Chondrocyte (in vitro differentiated cells): Measurements from ENCODE around the gene TTC34. TPM values are rescaled to one million over a fixed set of nuclear protein-coding genes. Genes with fewer than 3 reads are reported as not detected.
A peak's percentile ranks its signal among the peaks of the same experiment; 100 is the strongest.

Experiments
- DNase-seq: peaks from one replicate; pipeline ENCODE4 v3.0.0; 2021; ENCODE audit warnings: mixed read lengths, low spot score
- H3K27ac Mint-ChIP-seq: one replicate; pipeline ENCODE4 v1.8.0; 2021; ENCODE audit warnings: mild to moderate bottlenecking, moderate library complexity, mixed read lengths; ENCODE audit not compliant: unreplicated experiment
- H3K27me3 Mint-ChIP-seq: 2 replicates; pipeline ENCODE4 v1.8.0; 2021; ENCODE audit warnings: low read depth, mixed read lengths
- H3K36me3 Mint-ChIP-seq: 2 replicates; pipeline ENCODE4 v1.8.0; 2021; ENCODE audit warnings: low read depth, mixed read lengths
- H3K4me1 Mint-ChIP-seq: 2 replicates; pipeline ENCODE4 v1.8.0; 2021; ENCODE audit warnings: low read depth, mild to moderate bottlenecking, mixed read lengths
- H3K4me3 Mint-ChIP-seq: one replicate; pipeline ENCODE4 v1.8.0; 2021; ENCODE audit warnings: mild to moderate bottlenecking, moderate library complexity, mixed read lengths; ENCODE audit not compliant: unreplicated experiment
- H3K9me3 Mint-ChIP-seq: 2 replicates; pipeline ENCODE4 v1.8.0; 2021; ENCODE audit warnings: low read depth, mixed read lengths
- total RNA-seq: library from RNA; stranded (reverse); gene quantifications from 3 replicates; pipeline ENCODE4 v1.2.1, GENCODE V29; 2021
- TF ChIP-seq, protein P1 (sequence below): fragments of 200-600 bp; sonication (generic); IDR thresholded peaks from 2 replicates; pipeline ENCODE4 v1.5.0; 2021; ENCODE audit warnings: antibody characterized with exemption, mild to moderate bottlenecking, moderate library complexity

TTC34 gene
- total RNA-seq, 1 donor from 2014 or later: 0.60 TPM

DNA sequence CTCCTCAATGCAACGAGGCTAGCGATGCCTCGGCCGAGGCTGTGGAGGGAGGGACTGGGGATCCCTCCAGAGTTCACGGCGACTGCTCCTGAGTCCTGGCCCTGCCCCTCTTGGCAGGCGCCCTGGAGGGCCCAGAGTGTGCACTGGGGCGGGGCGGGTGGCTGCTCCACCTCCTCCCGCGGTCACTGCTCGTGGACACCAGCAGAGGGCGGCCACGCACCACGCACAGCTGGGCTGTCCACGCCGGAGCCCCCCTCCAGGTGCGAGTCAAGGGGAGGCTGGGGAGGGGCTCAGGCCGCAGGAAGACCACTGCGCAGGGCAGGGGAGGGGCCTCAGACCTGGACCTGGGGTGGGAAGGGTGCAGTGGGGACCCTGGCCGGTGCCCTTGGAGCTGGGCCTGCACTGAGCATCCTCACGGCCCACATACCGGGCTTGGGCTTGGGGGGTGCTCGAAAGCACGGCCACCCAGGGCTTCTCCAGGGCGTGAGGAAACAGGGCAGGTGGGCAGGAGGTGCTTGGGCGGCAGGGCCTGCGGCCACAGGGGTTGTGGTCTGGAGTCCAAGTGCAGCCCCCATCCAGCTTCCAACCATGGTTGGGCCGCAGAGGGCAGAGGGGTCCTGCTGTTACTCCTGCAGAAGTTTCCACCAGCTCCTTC lies 20.6 kb upstream of the TTC34 start:
- Mint-ChIP-seq H3K4me3 (no peak overlapping the region), H3K4me1 (no peaks in the 10 kb centered on the region), H3K36me3 (no peaks in the 10 kb centered on the region), H3K27ac (no peak overlapping the region), H3K9me3 (peaks cover 17% of the 10 kb centered on the region), H3K27me3 (no peaks in the 10 kb centered on the region)
- TF ChIP-seq, protein P1, sequence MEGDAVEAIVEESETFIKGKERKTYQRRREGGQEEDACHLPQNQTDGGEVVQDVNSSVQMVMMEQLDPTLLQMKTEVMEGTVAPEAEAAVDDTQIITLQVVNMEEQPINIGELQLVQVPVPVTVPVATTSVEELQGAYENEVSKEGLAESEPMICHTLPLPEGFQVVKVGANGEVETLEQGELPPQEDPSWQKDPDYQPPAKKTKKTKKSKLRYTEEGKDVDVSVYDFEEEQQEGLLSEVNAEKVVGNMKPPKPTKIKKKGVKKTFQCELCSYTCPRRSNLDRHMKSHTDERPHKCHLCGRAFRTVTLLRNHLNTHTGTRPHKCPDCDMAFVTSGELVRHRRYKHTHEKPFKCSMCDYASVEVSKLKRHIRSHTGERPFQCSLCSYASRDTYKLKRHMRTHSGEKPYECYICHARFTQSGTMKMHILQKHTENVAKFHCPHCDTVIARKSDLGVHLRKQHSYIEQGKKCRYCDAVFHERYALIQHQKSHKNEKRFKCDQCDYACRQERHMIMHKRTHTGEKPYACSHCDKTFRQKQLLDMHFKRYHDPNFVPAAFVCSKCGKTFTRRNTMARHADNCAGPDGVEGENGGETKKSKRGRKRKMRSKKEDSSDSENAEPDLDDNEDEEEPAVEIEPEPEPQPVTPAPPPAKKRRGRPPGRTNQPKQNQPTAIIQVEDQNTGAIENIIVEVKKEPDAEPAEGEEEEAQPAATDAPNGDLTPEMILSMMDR: peak; percentile 59
- DNase-seq: peak; percentile 79

DNA sequence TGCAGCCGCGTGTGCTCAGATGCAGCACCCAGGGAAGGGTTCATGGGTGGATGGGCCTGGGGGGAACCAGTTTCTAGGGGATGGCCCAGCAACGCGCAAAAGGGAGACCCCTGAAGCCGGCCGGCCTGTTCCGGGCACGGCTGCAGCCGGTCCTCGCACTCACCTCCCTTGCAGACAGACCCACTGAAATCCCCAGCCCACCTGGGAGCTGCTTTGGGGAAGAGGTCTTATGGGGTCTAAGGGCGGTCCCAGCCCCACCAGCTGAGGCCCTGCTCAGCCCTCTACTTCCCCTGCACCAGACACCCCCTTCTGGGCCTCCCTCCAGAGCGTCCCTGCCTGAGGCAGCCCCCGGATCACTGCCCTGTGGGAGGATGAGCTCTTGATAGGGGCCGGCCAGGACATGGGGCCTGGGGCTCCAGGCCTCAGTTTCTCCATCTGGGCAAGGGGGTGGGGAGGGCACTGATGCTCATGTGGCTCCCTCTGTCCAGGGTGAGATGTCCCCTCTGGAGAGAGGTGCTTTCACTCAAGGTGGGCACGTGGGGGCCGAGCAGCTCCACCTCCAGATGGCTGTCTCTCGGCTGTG lies 20.0 kb upstream of the TTC34 start:
- TF ChIP-seq, protein P1: no peak
- H3K4me3 Mint-ChIP-seq: no peak overlapping the region
- peak; percentile 63 for DNase-seq
- peaks cover 22% of the 10 kb centered on the region for H3K9me3 Mint-ChIP-seq
- no peaks in the 10 kb centered on the region for H3K27me3 Mint-ChIP-seq
- H3K36me3 Mint-ChIP-seq: no peaks in the 10 kb centered on the region
- H3K27ac Mint-ChIP-seq: no peak overlapping the region
- H3K4me1 Mint-ChIP-seq: no peaks in the 10 kb centered on the region

DNA sequence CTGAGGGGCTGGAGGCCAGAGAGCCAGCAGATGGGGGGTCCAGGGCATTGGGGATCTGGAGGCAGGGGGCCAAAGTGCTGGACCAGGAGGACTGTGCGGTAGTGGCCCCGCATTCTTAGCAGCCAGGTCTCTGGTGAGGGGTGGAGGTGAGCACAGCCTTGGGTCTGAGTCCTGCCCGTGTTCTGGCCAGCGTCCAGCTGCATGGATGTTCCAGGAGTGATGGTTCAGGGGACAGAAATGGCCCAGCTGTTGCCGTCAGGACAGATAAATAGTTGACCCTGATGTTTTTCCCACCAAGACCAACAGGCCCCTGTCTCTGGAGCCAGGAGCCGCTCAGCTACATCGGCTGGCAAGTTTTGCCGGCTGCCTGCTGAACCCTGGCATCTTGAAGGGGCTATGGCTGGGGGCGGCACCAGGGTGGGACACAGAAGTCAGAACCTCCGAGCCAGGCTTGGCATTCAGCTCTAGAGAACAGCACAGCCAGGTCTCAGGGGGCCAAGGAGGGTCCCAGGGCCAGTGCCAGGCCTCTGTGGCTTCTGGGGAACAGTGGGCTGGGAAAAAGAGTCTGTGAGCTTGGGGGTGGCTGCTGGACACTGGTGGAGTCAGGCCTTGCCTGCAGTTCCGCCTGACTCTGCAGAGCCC lies 19.4 kb upstream of the TTC34 start:
- peaks cover 23% of the 10 kb centered on the region for H3K9me3 Mint-ChIP-seq
- peak; percentile 76 for DNase-seq
- no peak overlapping the region for H3K4me3 Mint-ChIP-seq
- TF ChIP-seq, protein P1: no peak
- no peak overlapping the region for H3K27ac Mint-ChIP-seq
- H3K4me1 Mint-ChIP-seq: no peaks in the 10 kb centered on the region
- no peaks in the 10 kb centered on the region for H3K36me3 Mint-ChIP-seq
- no peaks in the 10 kb centered on the region for H3K27me3 Mint-ChIP-seq

DNA sequence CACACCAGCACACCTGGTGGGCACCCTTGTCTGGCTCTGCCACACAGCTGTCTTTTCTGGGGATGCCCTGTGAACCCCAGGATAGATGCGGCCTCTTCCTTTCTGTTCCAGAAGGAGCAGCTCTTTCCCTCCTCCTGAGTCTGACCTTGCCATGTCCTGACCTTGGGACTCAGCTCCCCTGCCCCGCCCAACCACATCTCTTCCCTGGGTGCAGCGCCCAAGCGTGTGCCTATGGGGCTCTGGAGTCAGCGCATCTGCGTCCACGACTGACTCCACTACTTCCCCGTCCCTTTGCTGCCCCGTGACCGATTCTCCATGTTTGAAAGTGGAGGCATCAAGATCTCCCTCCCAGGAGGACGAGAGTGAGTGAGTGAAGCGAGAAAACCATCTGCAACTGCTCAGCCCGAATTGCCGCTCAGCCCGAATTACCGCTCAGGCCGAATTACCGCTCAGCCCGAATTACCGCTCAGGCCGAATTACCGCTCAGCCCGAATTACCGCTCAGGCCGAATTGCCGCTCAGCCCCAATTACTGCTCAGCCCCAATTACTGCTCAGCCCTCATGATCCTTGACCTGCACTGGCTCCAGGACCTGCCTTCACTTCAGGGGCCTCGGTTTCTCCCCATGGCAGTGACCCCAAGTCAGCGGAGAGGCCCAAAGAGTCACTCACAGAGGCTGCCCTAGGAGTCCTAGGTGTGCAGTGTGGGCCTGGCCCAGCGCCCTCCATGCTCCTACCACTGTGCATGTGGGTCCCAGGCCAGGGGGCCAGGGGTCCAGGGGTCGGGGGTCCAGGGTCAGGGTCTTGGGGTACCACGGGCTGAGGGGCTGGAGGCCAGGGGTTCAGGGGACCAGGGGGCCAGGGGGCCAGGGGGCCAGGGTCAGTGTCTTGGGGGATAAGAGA lies 18.6 kb upstream of the TTC34 start:
- H3K9me3 Mint-ChIP-seq: peaks cover 23% of the 10 kb centered on the region
- H3K27ac Mint-ChIP-seq: no peak overlapping the region
- no peaks in the 10 kb centered on the region for H3K4me1 Mint-ChIP-seq
- peak; percentile 70 for DNase-seq
- TF ChIP-seq, protein P1: no peak
- no peaks in the 10 kb centered on the region for H3K36me3 Mint-ChIP-seq
- no peak overlapping the region for H3K4me3 Mint-ChIP-seq
- no peaks in the 10 kb centered on the region for H3K27me3 Mint-ChIP-seq

DNA sequence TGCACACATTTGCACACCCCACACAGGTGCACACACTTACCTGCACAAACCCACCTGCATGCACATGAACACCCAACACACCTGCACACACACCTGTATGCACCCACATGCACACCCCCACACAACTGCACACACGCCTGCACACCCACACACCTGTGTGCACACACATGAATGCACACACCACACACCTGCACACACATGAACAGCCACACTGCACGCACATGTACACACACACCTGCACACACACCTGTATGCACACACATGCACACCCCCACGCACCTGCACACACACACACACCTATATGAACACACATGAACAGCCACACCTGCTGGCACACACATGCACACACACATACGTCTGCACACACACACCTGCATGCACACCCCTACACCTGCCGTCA lies 17.9 kb upstream of the TTC34 start:
- no peaks in the 10 kb centered on the region for H3K4me1 Mint-ChIP-seq
- H3K36me3 Mint-ChIP-seq: no peaks in the 10 kb centered on the region
- TF ChIP-seq, protein P1: no peak
- H3K27ac Mint-ChIP-seq: no peak overlapping the region
- DNase-seq: peak; percentile 84
- H3K27me3 Mint-ChIP-seq: no peaks in the 10 kb centered on the region
- no peak overlapping the region for H3K4me3 Mint-ChIP-seq
- H3K9me3 Mint-ChIP-seq: peaks cover 23% of the 10 kb centered on the region
